ENCODE data around the gene THTPA. TPM values are rescaled to one million over a fixed set of nuclear protein-coding genes. Genes with fewer than 3 reads are reported as not detected.

THTPA gene
- total RNA-seq, 1 donor from 2014 or later: 18.6 TPM

GRCh38 chr14:23567186-23568020 lies 11.3 kb downstream of the THTPA start, which contains the start of gene AP1G2:
Gene AP1G2 (minus strand): TSS chr14:23567791. CDS start chr14:23567314, 477 bp downstream.
- peak within 1 kb of the TSS; percentile 100 for H3K4me3 Mint-ChIP-seq
- peaks cover 40% of the 10 kb centered on the region for H3K36me3 Mint-ChIP-seq (ENCODE audit: low read depth)
- DNase-seq (peak; percentile 87), ATAC-seq (ENCODE audit: low read depth) (peak; percentile 96)
- H3K27me3 Mint-ChIP-seq: peaks cover 9% of the 10 kb centered on the region
- H3K9me3 Mint-ChIP-seq: no peaks in the 10 kb centered on the region
- intact Hi-C loops (cut with micrococcal nuclease): loop anchor here (1.0 kb wide), 3 partner anchors 11 to 98 kb away; partner anchors contain the start of genes NGDN, THTPA and ZFHX2
- ChIA-PET CTCF (interaction anchor here (1.0 kb wide), 2 partner anchors 22 to 89 kb away, joined by 3 to 5 read pairs; no protein-coding TSS in a partner anchor), POLR2A (interaction anchor here (0.7 to 3.2 kb wide), 7 partner anchors 11 to 598 kb away, joined by 3 to 41 read pairs (median 4); partner anchors contain the start of genes ACIN1, NGDN, PABPN1 and PSME2)
- TF ChIP-seq CTCF (IDR thresholded peaks at IDR 0.05): no peak
- peak within 1 kb of the TSS; percentile 98 for H3K27ac Mint-ChIP-seq
- peaks cover 32% of the 10 kb centered on the region for H3K4me1 Mint-ChIP-seq

GRCh38 chr14:23568021-23568599 lies 12.0 kb downstream of the THTPA start:
- Mint-ChIP-seq H3K27ac (peak overlapping the region; percentile 98), H3K4me1 (peaks cover 27% of the 10 kb centered on the region), H3K4me3 (peak overlapping the region; percentile 100), H3K36me3 (ENCODE audit: low read depth) (peaks cover 34% of the 10 kb centered on the region), H3K9me3 (no peaks in the 10 kb centered on the region), H3K27me3 (peaks cover 13% of the 10 kb centered on the region)
- DNase-seq (no peak), ATAC-seq (ENCODE audit: low read depth) (no peak)
- intact Hi-C loops (cut with micrococcal nuclease): no loop called here
- TF ChIP-seq CTCF (IDR thresholded peaks at IDR 0.05): no peak
- ChIA-PET CTCF (interaction anchor here (1.0 kb wide), 1 partner anchor 21 kb away, joined by 4 read pairs; no protein-coding TSS in a partner anchor), POLR2A (interaction anchor here (0.9 to 3.2 kb wide), 7 partner anchors 12 to 579 kb away, joined by 3 to 41 read pairs (median 4); partner anchors contain the start of genes ACIN1, NGDN, PABPN1 and PSME2)

- Mint-ChIP-seq H3K4me1 (peaks cover 27% of the 10 kb centered on the region), H3K27ac (peak overlapping the region; percentile 61), H3K9me3 (no peaks in the 10 kb centered on the region), H3K27me3 (peaks cover 18% of the 10 kb centered on the region), H3K4me3 (peak overlapping the region; percentile 100), H3K36me3 (ENCODE audit: low read depth) (peaks cover 29% of the 10 kb centered on the region)
- DNase-seq: no peak
- CTCF ChIA-PET: interaction anchor here (1.0 to 1.3 kb wide), 2 partner anchors 9 to 20 kb away, joined by 3 to 4 read pairs; no protein-coding TSS in a partner anchor
- intact Hi-C loops (cut with micrococcal nuclease): no loop called here
- POLR2A ChIA-PET: interaction anchor here (0.9 to 3.2 kb wide), 3 partner anchors 13 to 248 kb away, joined by 3 to 41 read pairs (median 15); partner anchors contain the start of genes PABPN1 and THTPA
- ATAC-seq (ENCODE audit: low read depth): no peak
- no peak for TF ChIP-seq CTCF (IDR thresholded peaks at IDR 0.05)
Measured at GRCh38 chr14:23568600-23569331, 12.7 kb downstream of the THTPA start.

- ChIA-PET POLR2A (no interaction called here), CTCF (interaction anchor here (1.3 kb wide), 1 partner anchor 10 kb away, joined by 3 read pairs; no protein-coding TSS in a partner anchor)
- no peak for DNase-seq
- intact Hi-C loops (cut with micrococcal nuclease): no loop called here
- Mint-ChIP-seq H3K4me1 (peaks cover 27% of the 10 kb centered on the region), H3K27ac (no peak overlapping the region), H3K9me3 (no peaks in the 10 kb centered on the region), H3K4me3 (no peak overlapping the region), H3K27me3 (peaks cover 19% of the 10 kb centered on the region), H3K36me3 (ENCODE audit: low read depth) (peaks cover 21% of the 10 kb centered on the region)
- no peak for TF ChIP-seq CTCF (IDR thresholded peaks at IDR 0.05)
- ATAC-seq (ENCODE audit: low read depth): no peak
Measured at GRCh38 chr14:23569443-23570151, 13.5 kb downstream of the THTPA start.

Measured in activated B cell treated with CpG ODN at 0.5 μM for 24 hours (primary cell).